ENCODE results near the gene VAV1. TPM values are rescaled to one million over a fixed set of nuclear protein-coding genes. Genes with fewer than 3 reads are reported as not detected.

The VAV1 gene
- total and polyA plus RNA-seq, 2 of the 13 experiments (the other 11 are each of a cell fraction or from before 2014, with no cell fraction given): not detected

- TF ChIP-seq PCBP1 (IDR thresholded peaks at IDR 0.05; ENCODE audit: borderline replicate concordance, low read depth, low read length) (no peak), FOSL2 (CRISPR knock-in tag; IDR thresholded peaks at IDR 0.05) (no peak; the same call in 1 of the 2 replicates), KLF13 (CRISPR knock-in tag; IDR thresholded peaks at IDR 0.05) (no peak), ETV6 (CRISPR knock-in tag; conservative IDR thresholded peaks at IDR 0.05) (no peak), ATF4 (CRISPR knock-in tag; IDR thresholded peaks at IDR 0.05) (0 out of 4 replicates have a peak, but pooled peaks of 1 of the 2 experiments have one; percentile 24), GABPB1 (CRISPR knock-in tag; IDR thresholded peaks at IDR 0.05) (peak; percentile 83; the same call in 1 of the 2 replicates), MTERF4 (CRISPR knock-in tag; IDR thresholded peaks at IDR 0.05) (no peak), CREBL2 (CRISPR knock-in tag; IDR thresholded peaks at IDR 0.05; ENCODE audit: borderline replicate concordance) (no peak), MIXL1 (CRISPR knock-in tag; IDR thresholded peaks at IDR 0.05) (peak; percentile 21; the same call in 1 of the 2 replicates), TP53 (CRISPR knock-in tag; conservative IDR thresholded peaks at IDR 0.05) (peak; percentile 48; the same call in 1 of the 2 replicates), RBM22 (optimal IDR thresholded peaks at IDR 0.05; ENCODE audit: low read length) (no peak), PHF21A (CRISPR knock-in tag; IDR thresholded peaks at IDR 0.05) (peak; percentile 92), ZBTB46 (CRISPR knock-in tag; IDR thresholded peaks at IDR 0.05; ENCODE audit: borderline replicate concordance) (no peak), GMEB1 (CRISPR knock-in tag; IDR thresholded peaks at IDR 0.05; ENCODE audit: borderline replicate concordance) (peak; percentile 45; the same call in 1 of the 2 replicates), ZNF672 (CRISPR knock-in tag; IDR thresholded peaks at IDR 0.05) (no peak), SNAPC5 (CRISPR knock-in tag; IDR thresholded peaks at IDR 0.05; ENCODE audit: borderline replicate concordance) (no peak), FOXM1 (CRISPR knock-in tag; IDR thresholded peaks at IDR 0.05) (no peak; the same call in 1 of the 2 replicates), MZF1 (CRISPR knock-in tag; IDR thresholded peaks at IDR 0.05; ENCODE audit: borderline replicate concordance) (no peak), ATAD3A (CRISPR knock-in tag; IDR thresholded peaks at IDR 0.05) (no peak), TEF (CRISPR knock-in tag; IDR thresholded peaks at IDR 0.05) (no peak), GPBP1L1 (CRISPR knock-in tag; IDR thresholded peaks at IDR 0.05) (no peak)
Measured at GRCh38 chr19:6737873-6738786, 34.4 kb upstream of the VAV1 start (continued).
